ENCODE results near the gene PTTG1IP2.

DNA sequence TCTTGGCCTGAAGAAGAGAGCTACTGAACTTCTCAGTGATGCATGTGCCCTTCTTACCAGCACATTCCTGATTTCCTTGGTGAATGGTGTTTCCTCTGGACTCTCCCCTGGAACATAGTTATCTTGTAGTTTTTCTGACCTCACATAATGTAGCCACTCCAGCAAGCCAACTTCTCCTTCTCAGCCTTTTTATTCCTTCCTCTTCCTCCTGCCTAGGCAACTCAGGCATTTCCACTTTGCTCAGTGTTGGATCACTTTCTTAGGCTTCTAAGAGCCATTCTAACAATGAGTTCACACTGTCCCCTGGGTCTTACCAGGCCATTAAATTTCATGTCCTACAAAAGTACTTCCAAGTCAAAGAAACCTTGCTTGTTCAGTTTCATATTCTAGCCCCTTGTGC lies 3.6 kb upstream of the PTTG1IP2 start:
- TF ChIP-seq, protein P1, sequence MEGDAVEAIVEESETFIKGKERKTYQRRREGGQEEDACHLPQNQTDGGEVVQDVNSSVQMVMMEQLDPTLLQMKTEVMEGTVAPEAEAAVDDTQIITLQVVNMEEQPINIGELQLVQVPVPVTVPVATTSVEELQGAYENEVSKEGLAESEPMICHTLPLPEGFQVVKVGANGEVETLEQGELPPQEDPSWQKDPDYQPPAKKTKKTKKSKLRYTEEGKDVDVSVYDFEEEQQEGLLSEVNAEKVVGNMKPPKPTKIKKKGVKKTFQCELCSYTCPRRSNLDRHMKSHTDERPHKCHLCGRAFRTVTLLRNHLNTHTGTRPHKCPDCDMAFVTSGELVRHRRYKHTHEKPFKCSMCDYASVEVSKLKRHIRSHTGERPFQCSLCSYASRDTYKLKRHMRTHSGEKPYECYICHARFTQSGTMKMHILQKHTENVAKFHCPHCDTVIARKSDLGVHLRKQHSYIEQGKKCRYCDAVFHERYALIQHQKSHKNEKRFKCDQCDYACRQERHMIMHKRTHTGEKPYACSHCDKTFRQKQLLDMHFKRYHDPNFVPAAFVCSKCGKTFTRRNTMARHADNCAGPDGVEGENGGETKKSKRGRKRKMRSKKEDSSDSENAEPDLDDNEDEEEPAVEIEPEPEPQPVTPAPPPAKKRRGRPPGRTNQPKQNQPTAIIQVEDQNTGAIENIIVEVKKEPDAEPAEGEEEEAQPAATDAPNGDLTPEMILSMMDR (IDR thresholded peaks at IDR 0.05) = no peak
- TF ChIP-seq POLR2A (IDR thresholded peaks at IDR 0.05) = no peak
